ENCODE measurements around the gene PGRMC1.
"Not testable (repeated sequence)": the region's sequence is repeated elsewhere in the genome, so short reads cannot be mapped to it uniquely, and the experiment has no call there.

DNA sequence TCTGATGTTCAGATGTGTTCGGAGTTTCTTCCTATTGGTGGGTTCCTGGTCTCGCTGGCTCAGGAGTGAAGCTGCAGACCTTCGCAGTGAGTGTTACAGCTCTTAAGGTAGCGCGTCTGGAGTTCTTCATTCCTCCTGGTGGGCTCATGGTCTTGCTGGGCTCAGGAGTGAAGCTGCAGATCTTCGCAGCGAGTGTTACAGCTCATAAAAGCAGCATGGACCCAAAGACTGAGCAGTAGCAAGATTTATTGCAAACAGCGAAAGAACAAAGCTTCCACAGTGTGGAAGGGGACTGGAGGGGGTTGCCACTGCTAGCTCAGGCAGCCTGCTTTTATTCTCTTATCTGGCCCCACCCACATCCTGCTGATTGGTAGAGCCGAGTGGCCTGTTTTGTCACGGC, 28.6 kb upstream of the PGRMC1 start:
- not testable (repeated sequence) for TF ChIP-seq EZH2phosphoT487 (IDR thresholded peaks at IDR 0.05; ENCODE audit: low read depth, severe bottlenecking, unreplicated experiment); EZH2 (IDR thresholded peaks at IDR 0.05; ENCODE audit: borderline replicate concordance)
- TF ChIP-seq, protein P1, sequence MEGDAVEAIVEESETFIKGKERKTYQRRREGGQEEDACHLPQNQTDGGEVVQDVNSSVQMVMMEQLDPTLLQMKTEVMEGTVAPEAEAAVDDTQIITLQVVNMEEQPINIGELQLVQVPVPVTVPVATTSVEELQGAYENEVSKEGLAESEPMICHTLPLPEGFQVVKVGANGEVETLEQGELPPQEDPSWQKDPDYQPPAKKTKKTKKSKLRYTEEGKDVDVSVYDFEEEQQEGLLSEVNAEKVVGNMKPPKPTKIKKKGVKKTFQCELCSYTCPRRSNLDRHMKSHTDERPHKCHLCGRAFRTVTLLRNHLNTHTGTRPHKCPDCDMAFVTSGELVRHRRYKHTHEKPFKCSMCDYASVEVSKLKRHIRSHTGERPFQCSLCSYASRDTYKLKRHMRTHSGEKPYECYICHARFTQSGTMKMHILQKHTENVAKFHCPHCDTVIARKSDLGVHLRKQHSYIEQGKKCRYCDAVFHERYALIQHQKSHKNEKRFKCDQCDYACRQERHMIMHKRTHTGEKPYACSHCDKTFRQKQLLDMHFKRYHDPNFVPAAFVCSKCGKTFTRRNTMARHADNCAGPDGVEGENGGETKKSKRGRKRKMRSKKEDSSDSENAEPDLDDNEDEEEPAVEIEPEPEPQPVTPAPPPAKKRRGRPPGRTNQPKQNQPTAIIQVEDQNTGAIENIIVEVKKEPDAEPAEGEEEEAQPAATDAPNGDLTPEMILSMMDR (IDR thresholded peaks at IDR 0.05; ENCODE audit: poor library complexity), result not testable (repeated sequence)

Data from hepatocyte (in vitro differentiated cells).